Activated CD8-positive, alpha-beta T cell treated with anti-CD3 and anti-CD28 coated beads, Interleukin-2, amount 10 ng/mL, durations not matched to agents 7 days and 5 days (primary cell): ENCODE measurements around the gene ERLIN1. TPM values are rescaled to one million over a fixed set of nuclear protein-coding genes. Genes with fewer than 3 reads are reported as not detected.

Experiments used
- ATAC-seq: fragments of 150-1000 bp; cut with Tn5 transposase; one replicate; pipeline ENCODE4 v1.10.0; 2021; ENCODE audit warnings: moderate library complexity
- CTCF ChIA-PET: fragments of 350-600 bp; sonication (Branson Sonifier 250); formaldehyde crosslinking; loops from one replicate; lab custom pipeline; 2021; ENCODE audit warnings: antibody characterized with exemption; lab: Charles Lee
- POLR2A ChIA-PET: fragments of 350-600 bp; sonication (Branson Sonifier 250); formaldehyde crosslinking; loops from one replicate; lab custom pipeline; 2021; ENCODE audit warnings: antibody characterized with exemption; lab: Charles Lee
- DNase-seq: peaks from one replicate; pipeline ENCODE4 v3.0.0-alpha.2; 2020
- H3K27ac Mint-ChIP-seq: one replicate; pipeline ENCODE4 v1.8.0; 2021; ENCODE audit warnings: mild to moderate bottlenecking, mixed read lengths
- H3K27me3 Mint-ChIP-seq: one replicate; pipeline ENCODE4 v1.8.0; 2021; ENCODE audit warnings: low read depth, mixed read lengths
- H3K36me3 Mint-ChIP-seq: one replicate; pipeline ENCODE4 v1.8.0; 2021; ENCODE audit warnings: low read depth, mixed read lengths
- H3K4me1 Mint-ChIP-seq: one replicate; pipeline ENCODE4 v1.8.0; 2021; ENCODE audit warnings: low read depth, mixed read lengths
- H3K4me3 Mint-ChIP-seq: one replicate; pipeline ENCODE4 v1.8.0; 2021; ENCODE audit warnings: mild to moderate bottlenecking, mixed read lengths
- H3K9me3 Mint-ChIP-seq: one replicate; pipeline ENCODE4 v1.8.0; 2022; ENCODE audit warnings: mixed read lengths; ENCODE audit not compliant: insufficient read depth
- total RNA-seq, 2 experiments: library from RNA; stranded (reverse); gene quantifications; one replicate each; pipeline ENCODE4 v1.2.3, GENCODE V29; 2021

The ERLIN1 gene
- total RNA-seq, 2 experiments from 2014 or later: 14.9 to 17.0 TPM

DNA sequence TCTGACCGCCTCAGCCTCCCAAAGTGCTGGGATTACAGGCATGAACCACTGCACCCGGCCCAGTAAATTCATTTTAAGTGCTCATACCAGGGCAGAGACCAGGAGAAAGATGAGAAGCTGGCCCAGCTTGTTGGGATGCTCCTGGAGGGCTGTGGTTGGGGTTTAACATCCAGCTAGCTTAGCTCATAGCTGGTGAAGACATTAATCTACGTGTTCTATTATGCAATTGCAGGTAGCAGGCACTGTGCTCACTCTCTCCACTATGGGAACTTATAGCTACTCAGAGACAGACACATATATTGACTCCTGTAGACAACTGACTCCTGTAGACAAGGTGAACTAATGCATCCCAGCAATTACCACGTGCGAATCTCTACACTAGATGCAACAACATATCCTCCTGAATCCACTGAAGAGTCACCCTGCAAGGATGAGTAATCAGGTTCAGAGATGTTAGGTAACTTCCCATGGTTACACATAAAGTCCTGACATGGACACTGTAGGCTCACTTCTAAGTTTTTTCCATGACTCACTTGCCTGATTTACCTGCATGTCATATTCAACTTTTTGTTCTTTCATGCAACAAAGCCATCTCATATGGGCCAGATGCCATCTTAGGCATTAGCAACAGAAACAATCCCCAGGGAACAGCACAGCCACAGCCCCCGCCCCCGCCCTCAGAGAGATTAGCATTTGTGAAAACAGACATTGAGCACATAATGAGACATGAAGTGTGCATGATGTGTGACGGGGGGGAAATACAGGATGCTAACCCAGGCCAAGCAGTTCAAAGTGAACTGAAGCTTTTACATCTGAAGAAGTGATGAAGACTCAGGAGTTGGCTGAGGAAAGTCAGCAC lies 37.2 kb downstream of the ERLIN1 start:
- Mint-ChIP-seq H3K27me3 (no peaks in the 10 kb centered on the region), H3K9me3 (no peaks in the 10 kb centered on the region), H3K4me3 (no peak overlapping the region), H3K27ac (no peak overlapping the region), H3K4me1 (no peaks in the 10 kb centered on the region), H3K36me3 (peaks cover 22% of the 10 kb centered on the region)
- DNase-seq (no peak), ATAC-seq (peak; percentile 11)
- CTCF ChIA-PET: no interaction called here
- POLR2A ChIA-PET: no interaction called here

DNA sequence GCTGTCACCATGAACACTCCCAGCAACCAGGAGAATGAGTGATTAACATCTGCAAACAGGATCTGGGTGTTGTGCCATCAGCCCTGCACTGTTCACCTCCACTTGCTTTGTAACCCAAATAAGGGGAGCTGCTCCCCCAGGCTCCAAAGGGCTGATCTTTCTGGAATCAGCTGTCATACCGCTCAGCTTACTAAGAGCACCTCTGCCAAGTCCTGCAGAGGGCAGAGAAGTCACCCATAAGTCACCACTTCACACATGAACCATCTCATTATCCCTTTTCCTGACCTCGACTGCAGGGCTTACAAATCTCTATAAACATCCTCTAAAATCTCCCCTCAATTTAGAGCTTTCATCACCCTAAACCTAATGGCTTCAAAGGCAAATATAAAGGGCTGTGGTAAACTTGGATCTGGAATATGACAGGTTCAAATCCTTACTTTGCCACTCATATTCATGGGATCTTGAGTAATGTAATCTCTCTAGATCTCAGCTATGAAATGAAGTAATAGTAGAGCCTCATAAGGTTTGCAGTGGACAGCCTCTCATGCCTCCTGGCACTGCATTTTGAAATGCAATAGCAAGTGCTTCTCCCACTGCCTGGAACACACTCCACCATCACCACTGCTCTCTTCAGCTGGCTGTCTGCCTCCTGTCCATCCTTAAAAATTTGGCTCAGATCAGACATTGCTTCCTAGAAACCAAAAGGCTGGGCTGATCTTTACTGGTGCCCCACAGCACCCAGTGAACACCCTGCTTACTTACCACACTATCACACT lies 38.8 kb downstream of the ERLIN1 start:
- no peak overlapping the region for H3K4me3 Mint-ChIP-seq
- ChIA-PET POLR2A (no interaction called here), CTCF (no interaction called here)
- H3K4me1 Mint-ChIP-seq: no peaks in the 10 kb centered on the region
- no peak overlapping the region for H3K27ac Mint-ChIP-seq
- no peak for DNase-seq
- no peaks in the 10 kb centered on the region for H3K9me3 Mint-ChIP-seq
- H3K36me3 Mint-ChIP-seq: peaks cover 13% of the 10 kb centered on the region
- H3K27me3 Mint-ChIP-seq: peaks cover 5% of the 10 kb centered on the region
- ATAC-seq: no peak

DNA sequence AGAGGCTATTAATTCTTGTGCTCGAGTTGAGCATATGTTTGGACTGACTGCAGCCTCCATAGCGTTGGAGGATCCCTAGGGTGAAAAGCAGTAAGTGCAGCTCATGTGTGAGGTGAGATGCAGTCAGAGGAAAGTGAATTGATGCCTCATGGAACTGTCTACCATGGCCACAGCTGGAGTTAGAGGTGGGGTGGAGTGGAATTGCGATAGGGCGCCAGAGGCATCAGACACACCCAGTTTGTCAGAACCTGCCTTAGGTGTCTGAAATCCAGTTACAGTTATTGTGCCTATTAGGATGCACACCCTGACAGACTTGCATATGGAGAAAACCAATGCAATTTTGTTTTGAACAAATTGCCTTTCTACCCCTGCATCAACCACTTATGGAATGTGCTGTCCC lies 39.4 kb downstream of the ERLIN1 start:
- ChIA-PET POLR2A (no interaction called here), CTCF (no interaction called here)
- H3K36me3 Mint-ChIP-seq: peaks cover 7% of the 10 kb centered on the region
- ATAC-seq: no peak
- no peaks in the 10 kb centered on the region for H3K9me3 Mint-ChIP-seq
- H3K4me3 Mint-ChIP-seq: no peak overlapping the region
- H3K4me1 Mint-ChIP-seq: no peaks in the 10 kb centered on the region
- H3K27me3 Mint-ChIP-seq: peaks cover 9% of the 10 kb centered on the region
- H3K27ac Mint-ChIP-seq: no peak overlapping the region
- DNase-seq: no peak

DNA sequence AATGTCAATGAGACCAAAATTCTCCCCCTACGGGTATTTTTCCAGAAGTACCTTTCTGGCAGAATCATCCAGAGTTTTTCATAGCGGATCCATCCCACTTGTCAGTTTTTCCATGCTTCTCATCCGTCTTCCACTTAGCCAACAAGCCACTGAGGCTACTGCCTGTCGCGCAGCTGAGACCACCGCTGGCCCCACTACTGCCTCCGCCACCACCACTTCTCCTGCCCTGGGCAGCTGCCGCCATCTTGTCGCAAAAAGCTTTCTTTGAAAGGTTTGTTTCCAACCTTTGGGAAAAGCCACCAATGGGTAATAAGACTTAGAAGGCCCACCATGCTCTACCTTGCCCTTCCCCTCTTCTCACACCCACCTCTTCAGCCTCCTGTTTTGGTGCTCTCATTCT lies 42.1 kb downstream of the ERLIN1 start:
- Mint-ChIP-seq H3K4me1 (no peaks in the 10 kb centered on the region), H3K4me3 (no peak overlapping the region), H3K9me3 (no peaks in the 10 kb centered on the region), H3K36me3 (no peaks in the 10 kb centered on the region), H3K27ac (no peak overlapping the region), H3K27me3 (peaks cover 23% of the 10 kb centered on the region)
- POLR2A ChIA-PET: no interaction called here
- DNase-seq (no peak), ATAC-seq (no peak)
- CTCF ChIA-PET: no interaction called here

DNA sequence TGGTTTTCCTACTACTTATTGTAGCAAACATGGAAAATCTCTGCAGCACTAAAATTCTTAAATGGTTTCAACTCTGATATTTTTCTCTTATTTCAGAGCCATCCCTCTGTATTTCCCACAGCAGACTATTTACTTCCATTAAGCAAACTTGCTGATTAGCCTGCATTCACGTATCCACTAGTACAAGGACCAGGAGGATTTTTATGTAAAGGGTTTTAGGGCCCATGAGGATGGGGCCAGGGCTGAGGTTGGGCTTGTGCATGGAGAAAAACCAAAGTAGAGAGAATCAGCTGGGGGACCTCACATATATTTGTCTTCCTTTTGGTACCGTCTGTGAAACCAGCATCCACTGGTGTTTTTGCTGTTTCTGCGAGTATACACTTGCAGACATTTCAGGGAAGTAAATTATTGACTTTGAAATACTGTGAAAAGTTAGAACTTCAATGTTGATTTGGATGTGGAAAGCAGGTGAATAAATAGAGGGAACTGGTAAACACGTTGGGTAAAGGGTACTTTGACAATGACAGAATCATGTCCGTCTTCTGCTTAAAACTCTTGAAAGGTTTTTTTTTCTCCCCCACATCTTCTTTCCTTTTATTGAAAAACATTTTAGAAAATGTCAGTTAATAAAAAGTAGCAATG lies 44.3 kb downstream of the ERLIN1 start:
- CTCF ChIA-PET: no interaction called here
- H3K9me3 Mint-ChIP-seq: no peaks in the 10 kb centered on the region
- no peak for ATAC-seq

DNA sequence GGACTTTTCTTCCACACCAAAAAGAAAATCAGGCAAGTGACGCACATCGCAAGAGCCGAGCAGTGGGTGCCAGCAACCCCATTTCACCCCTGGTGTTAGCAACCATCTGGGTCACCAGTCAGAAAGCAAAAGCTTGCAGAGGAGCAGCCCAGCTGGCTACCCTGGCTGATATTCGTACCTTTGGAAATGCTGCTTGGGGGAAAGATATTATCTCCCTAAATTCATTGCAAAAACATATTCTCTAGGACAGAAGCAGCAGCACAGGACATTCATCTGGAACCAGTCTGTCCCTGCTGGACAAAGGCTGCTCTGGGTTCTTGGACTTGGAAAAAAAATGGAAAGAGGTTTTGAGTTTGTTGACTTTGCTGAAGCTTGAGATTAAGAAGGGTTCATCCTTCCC lies 45.8 kb downstream of the ERLIN1 start:
- Mint-ChIP-seq H3K27me3 (peaks cover 33% of the 10 kb centered on the region), H3K4me3 (no peak overlapping the region), H3K4me1 (no peaks in the 10 kb centered on the region), H3K27ac (no peak overlapping the region), H3K9me3 (peaks cover 8% of the 10 kb centered on the region), H3K36me3 (no peaks in the 10 kb centered on the region)
- CTCF ChIA-PET: no interaction called here
- ATAC-seq (no peak), DNase-seq (no peak)
- POLR2A ChIA-PET: interaction anchor here (0.5 kb wide), 1 partner anchor 36 kb away, joined by 4 read pairs; no protein-coding TSS in a partner anchor

More for the DNA sequence above, 44.3 kb downstream of the ERLIN1 start:
- POLR2A ChIA-PET: no interaction called here
- Mint-ChIP-seq H3K4me1 (no peaks in the 10 kb centered on the region), H3K36me3 (no peaks in the 10 kb centered on the region), H3K27me3 (peaks cover 30% of the 10 kb centered on the region), H3K27ac (no peak overlapping the region), H3K4me3 (no peak overlapping the region)
- no peak for DNase-seq

DNA sequence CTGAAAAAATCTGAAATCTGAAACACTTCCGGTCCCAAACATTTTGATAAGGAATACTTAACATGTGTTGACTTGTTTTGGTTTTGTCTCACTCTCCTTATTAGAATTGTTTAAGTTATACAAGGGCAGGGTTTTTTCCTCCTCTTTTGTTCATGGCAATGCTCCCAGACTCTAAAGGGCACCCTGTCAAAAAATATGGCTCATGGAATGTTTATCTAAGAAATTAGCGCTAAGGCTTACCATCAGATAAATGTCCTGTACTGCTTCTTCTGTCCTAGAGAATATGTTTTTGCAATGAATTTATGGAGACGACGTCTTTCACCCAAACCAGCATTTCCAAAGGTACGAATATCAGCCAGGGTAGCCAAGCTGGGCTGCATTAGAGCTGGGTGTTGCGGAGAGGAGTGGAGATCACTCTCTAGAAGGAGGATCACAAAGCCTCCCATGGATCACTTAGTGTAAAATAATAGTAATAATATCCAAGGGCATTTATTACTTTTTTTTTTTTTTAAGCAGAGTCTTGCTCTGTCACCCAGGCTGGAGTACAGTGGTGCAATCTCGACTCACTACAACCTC lies 46.8 kb downstream of the ERLIN1 start:
- POLR2A ChIA-PET: no interaction called here
- Mint-ChIP-seq H3K36me3 (no peaks in the 10 kb centered on the region), H3K9me3 (peaks cover 13% of the 10 kb centered on the region), H3K4me3 (no peak overlapping the region), H3K27ac (no peak overlapping the region), H3K27me3 (peaks cover 35% of the 10 kb centered on the region), H3K4me1 (peaks cover under 1% of the 10 kb centered on the region)
- ATAC-seq (no peak), DNase-seq (no peak)
- CTCF ChIA-PET: no interaction called here

DNA sequence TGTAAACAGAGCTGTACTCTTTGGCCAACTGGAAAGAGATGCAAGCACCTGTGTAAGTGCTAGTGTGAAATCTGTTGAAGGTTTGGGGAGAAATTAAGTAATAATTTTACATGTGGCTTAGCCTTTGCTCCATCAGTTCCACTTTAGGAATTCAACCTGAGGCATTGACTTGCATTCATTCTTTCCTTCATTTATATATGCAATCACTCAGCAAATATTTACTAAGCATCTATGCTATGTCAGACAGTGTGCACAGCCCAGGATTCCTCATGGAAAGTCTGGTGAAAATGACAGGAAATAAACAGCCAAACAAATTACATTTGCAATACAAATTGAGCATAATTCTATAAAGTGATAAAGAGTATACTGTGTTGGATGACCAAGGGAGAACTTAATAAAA lies 50.3 kb downstream of the ERLIN1 start:
- POLR2A ChIA-PET: interaction anchor here (0.6 kb wide), 1 partner anchor 74 kb away, joined by 3 read pairs; no protein-coding TSS in a partner anchor
- ATAC-seq (no peak), DNase-seq (no peak)
- H3K9me3 Mint-ChIP-seq: peaks cover 13% of the 10 kb centered on the region
- peaks cover 28% of the 10 kb centered on the region for H3K27me3 Mint-ChIP-seq
- H3K36me3 Mint-ChIP-seq: no peaks in the 10 kb centered on the region
- peaks cover 4% of the 10 kb centered on the region for H3K4me1 Mint-ChIP-seq
- H3K27ac Mint-ChIP-seq: no peak overlapping the region
- CTCF ChIA-PET: no interaction called here
- H3K4me3 Mint-ChIP-seq: no peak overlapping the region

DNA sequence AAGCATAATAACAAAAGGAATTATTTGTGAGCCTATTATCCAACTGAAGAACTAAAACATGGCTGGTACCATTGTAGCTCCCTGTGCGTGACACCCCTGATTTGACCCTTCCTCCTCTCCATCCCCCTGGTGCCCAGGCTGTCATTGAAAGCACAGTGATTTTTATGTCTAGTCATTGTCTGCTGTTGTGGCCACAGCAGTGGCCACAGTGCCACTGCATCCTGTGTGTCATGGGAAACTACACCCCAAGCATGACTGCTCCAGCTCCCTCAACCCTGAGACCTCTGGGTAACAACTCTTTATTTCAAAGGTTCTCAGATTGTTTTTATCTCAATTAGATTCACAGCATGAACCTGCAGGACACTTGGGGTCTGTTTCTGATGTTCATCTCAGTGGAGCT lies 52.0 kb downstream of the ERLIN1 start:
- peaks cover 13% of the 10 kb centered on the region for H3K9me3 Mint-ChIP-seq
- no peak for DNase-seq
- H3K27ac Mint-ChIP-seq: no peak overlapping the region
- CTCF ChIA-PET: interaction anchor here (2.0 kb wide), 1 partner anchor 288 kb away, joined by 4 read pairs; no protein-coding TSS in a partner anchor
- no peaks in the 10 kb centered on the region for H3K36me3 Mint-ChIP-seq
- peaks cover 28% of the 10 kb centered on the region for H3K27me3 Mint-ChIP-seq
- peaks cover 4% of the 10 kb centered on the region for H3K4me1 Mint-ChIP-seq
- no peak for ATAC-seq
- POLR2A ChIA-PET: interaction anchor here (0.8 kb wide), 1 partner anchor 15 kb away, joined by 3 read pairs; no protein-coding TSS in a partner anchor
- no peak overlapping the region for H3K4me3 Mint-ChIP-seq

DNA sequence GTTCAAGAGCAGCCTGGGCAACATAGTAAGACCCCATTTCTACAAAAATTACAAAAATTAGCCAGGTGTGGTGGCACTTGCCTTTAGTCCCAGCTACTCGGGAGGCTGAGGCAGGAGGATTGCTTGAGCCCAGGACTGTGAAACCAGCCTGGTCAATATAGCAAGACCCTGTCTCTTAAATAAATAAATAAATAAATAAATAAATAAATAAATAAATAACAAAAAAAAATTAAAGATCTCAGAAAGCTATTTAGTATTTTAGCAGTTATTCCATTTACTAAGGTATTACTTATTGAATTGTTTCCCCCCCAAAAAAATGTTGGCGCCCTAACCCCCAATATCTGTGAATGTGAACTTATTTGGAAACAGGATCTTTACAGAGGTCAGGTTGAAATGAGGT lies 53.4 kb downstream of the ERLIN1 start:
- no peak for ATAC-seq
- DNase-seq: no peak
- Mint-ChIP-seq H3K27me3 (peaks cover 30% of the 10 kb centered on the region), H3K27ac (no peak overlapping the region), H3K4me1 (peaks cover 4% of the 10 kb centered on the region), H3K4me3 (no peak overlapping the region), H3K9me3 (peaks cover 13% of the 10 kb centered on the region), H3K36me3 (no peaks in the 10 kb centered on the region)
- POLR2A ChIA-PET: no interaction called here
- CTCF ChIA-PET: interaction anchor here (1.1 to 2.0 kb wide), 2 partner anchors 273 to 286 kb away, joined by 3 to 4 read pairs; no protein-coding TSS in a partner anchor

DNA sequence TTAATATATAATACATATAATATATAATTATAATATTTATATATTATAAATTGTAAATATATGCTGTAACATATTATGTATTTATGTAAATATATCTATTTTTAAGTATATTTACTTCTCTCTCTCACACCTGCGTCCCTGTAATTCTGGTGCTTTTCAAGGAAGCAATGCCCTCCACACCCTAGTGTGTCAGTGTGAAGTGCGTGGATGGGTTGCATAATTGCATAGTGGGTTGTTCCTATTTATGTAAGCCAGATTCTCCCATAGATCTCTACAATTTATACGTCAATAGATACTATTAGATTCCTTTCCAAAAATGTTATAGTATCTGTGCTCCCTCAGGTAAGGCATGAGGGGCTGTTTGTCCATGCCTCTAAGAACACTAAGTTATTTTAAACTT lies 54.3 kb downstream of the ERLIN1 start:
- CTCF ChIA-PET: no interaction called here
- Mint-ChIP-seq H3K4me3 (no peak overlapping the region), H3K36me3 (no peaks in the 10 kb centered on the region), H3K27me3 (peaks cover 26% of the 10 kb centered on the region), H3K4me1 (peaks cover 4% of the 10 kb centered on the region), H3K27ac (no peak overlapping the region), H3K9me3 (peaks cover 13% of the 10 kb centered on the region)
- ATAC-seq (no peak), DNase-seq (no peak)
- POLR2A ChIA-PET: no interaction called here
